Testis (tissue), 3 donors: ENCODE measurements around the gene ANKH. TPM values are rescaled to one million over a fixed set of nuclear protein-coding genes. Genes with fewer than 3 reads are reported as not detected.

Source experiments
- DNase-seq: peaks from one replicate; pipeline ENCODE4 v3.0.0-alpha.2; 2019
- H3K27ac ChIP-seq, 2 donors: fragments of 200-600 bp; sonication (generic); one replicate each; pipeline ENCODE4 v1.5.1; 2019
- H3K27me3 ChIP-seq: fragments of 200-600 bp; sonication (generic); one replicate; pipeline ENCODE4 v1.5.1; 2019
- H3K36me3 ChIP-seq: fragments of 200-600 bp; sonication (generic); one replicate; pipeline ENCODE4 v1.5.1; 2017; ENCODE audit warnings: low read depth; ENCODE audit errors: missing control alignments
- H3K4me1 ChIP-seq: fragments of 200-600 bp; sonication (generic); one replicate; pipeline ENCODE4 v1.5.1; 2019
- H3K4me3 ChIP-seq, 2 donors: fragments of 200-600 bp; sonication (generic); one replicate each; pipeline ENCODE4 v1.5.1; 2017 to 2019
- H3K9me3 ChIP-seq: fragments of 200-600 bp; sonication (generic); one replicate; pipeline ENCODE4 v1.5.1; 2017
- POLR2A ChIP-seq: fragments of 450-650 bp; IDR thresholded peaks from one replicate; pipeline ENCODE4 v1.6.1; 2017; ENCODE audit warnings: antibody characterized with exemption, mild to moderate bottlenecking, moderate library complexity
- WGBS, 2 donors: methylation state at CpG; one replicate each; pipeline ENCODE4 v1.1.5; 2018; 5-methylcytosine and 5-hydroxymethylcytosine counted together
- intact Hi-C: fragments of 100-400 bp; cut with DNase I; formaldehyde crosslinking; loops from one replicate; pipeline ENCODE4 v1.15.1; 2023; ENCODE audit warnings: low total_unique reads
- polyA plus RNA-seq: library from polyadenylated mRNA; stranded (reverse); fragments of 350-450 nt; fragmentation: Illumina TruSeq; extraction: RNeasy Lipid Tissue Mini Kit (QIAGEN cat#74804); gene quantifications from one replicate; pipeline ENCODE4 v1.2.3, GENCODE V29; 2014; ENCODE audit warnings: low read depth, low replicate concordance; ENCODE audit not compliant: insufficient read depth
- total RNA-seq, 2 donors: library from RNA; depleted of rRNA; stranded (reverse); fragments of >200 nt; gene quantifications; one replicate each; pipeline ENCODE4 v1.2.3, GENCODE V29; 2016
- TF ChIP-seq, protein P1 (sequence below), 3 experiments: fragments of 450-650 bp in 2 of 3; fragments of 200-600 bp in 1 of 3; sonication (generic) in 1 of 3; IDR thresholded peaks; one replicate each; pipeline ENCODE4 v1.5.1; 2016 to 2019; ENCODE audit warnings: antibody characterized with exemption in 3 of 3, mild to moderate bottlenecking in 2 of 3, moderate library complexity in 1 of 3

Gene ANKH
- total and polyA plus RNA-seq, 3 donors from 2014 or later = 14.3 to 16.2 (median 15.8) TPM

DNA sequence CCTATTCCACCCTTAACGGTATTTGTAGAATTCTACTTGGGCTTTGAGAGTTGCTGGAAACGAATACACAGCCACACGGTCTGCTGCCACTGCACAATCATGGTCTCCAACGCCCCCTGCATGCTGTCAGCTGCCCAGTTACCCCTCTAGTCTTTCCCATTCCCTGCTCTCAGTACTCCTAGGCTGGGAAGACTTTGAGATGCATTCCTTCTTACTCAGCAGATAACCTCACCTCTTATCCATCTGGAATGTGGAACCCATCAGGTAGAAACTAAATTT, 92.8 kb downstream of the ANKH start:
- no peak overlapping the region for H3K27ac ChIP-seq
- TF ChIP-seq, protein P1, sequence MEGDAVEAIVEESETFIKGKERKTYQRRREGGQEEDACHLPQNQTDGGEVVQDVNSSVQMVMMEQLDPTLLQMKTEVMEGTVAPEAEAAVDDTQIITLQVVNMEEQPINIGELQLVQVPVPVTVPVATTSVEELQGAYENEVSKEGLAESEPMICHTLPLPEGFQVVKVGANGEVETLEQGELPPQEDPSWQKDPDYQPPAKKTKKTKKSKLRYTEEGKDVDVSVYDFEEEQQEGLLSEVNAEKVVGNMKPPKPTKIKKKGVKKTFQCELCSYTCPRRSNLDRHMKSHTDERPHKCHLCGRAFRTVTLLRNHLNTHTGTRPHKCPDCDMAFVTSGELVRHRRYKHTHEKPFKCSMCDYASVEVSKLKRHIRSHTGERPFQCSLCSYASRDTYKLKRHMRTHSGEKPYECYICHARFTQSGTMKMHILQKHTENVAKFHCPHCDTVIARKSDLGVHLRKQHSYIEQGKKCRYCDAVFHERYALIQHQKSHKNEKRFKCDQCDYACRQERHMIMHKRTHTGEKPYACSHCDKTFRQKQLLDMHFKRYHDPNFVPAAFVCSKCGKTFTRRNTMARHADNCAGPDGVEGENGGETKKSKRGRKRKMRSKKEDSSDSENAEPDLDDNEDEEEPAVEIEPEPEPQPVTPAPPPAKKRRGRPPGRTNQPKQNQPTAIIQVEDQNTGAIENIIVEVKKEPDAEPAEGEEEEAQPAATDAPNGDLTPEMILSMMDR (IDR thresholded peaks at IDR 0.05) = no peak
- no peak for TF ChIP-seq POLR2A

DNA sequence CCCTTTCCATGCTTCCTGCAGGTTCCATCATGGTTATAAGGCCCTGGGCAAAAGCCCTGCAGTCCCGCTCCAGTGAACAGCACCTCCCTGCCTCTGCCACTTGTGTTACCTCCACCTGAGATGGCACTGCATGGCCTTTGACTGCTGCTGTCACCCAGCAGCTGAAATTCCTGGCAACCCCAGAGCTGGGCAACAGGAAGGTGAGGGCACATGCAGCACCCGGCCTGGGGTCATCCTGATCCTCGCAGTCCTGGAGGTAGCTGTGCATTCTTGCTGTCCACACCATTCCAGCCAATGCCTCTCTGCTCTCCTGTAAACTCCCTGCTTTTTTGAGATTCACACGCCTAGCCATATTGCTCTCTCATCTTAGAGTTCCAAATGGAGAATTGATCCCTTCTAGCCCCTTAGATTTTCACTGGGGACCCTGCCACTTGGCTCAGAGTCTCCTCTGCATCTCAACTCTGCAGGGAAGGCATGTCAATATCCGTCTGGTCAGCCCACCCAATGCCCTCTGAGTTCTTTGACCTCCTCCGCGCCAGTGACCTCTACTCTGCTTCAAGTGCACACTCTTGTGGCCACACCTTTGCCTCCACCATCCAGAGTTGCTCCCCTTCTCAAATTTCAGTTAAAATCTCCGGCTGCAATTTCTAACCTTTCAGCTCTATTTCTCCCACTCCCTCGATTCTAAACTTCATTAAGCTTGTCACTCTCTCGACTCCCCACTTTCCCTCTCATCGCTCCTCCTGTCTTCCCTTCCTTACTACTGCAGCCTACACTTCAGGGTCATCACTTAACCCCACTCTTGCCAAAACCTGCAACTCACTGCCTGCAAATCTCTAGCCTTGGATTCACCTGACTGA, 93.4 kb downstream of the ANKH start:
- H3K36me3 ChIP-seq = no peaks in the 10 kb centered on the region
- no peak for DNase-seq
- no peak overlapping the region for H3K27ac ChIP-seq
- H3K4me3 ChIP-seq = no peak overlapping the region
- H3K9me3 ChIP-seq = no peaks in the 10 kb centered on the region
- intact Hi-C loops = no loop called here
- TF ChIP-seq POLR2A = no peak
- TF ChIP-seq, protein P1 (IDR thresholded peaks at IDR 0.05) = no peak
- peaks cover 8% of the 10 kb centered on the region for H3K4me1 ChIP-seq
- H3K27me3 ChIP-seq = no peaks in the 10 kb centered on the region
- WGBS, 2 donors = 83 to 92% methylated on average over 8 to 11 of the region's 11 CpGs

More for the DNA sequence above, 92.8 kb downstream of the ANKH start:
- intact Hi-C loops = no loop called here
- 76 to 95% methylated on average over 4 of the region's 4 CpGs for WGBS, 2 donors
- H3K36me3 ChIP-seq = no peaks in the 10 kb centered on the region
- H3K27me3 ChIP-seq = no peaks in the 10 kb centered on the region
- no peak overlapping the region for H3K4me3 ChIP-seq
- DNase-seq = no peak
- peaks cover 8% of the 10 kb centered on the region for H3K4me1 ChIP-seq
- H3K9me3 ChIP-seq = no peaks in the 10 kb centered on the region

DNA sequence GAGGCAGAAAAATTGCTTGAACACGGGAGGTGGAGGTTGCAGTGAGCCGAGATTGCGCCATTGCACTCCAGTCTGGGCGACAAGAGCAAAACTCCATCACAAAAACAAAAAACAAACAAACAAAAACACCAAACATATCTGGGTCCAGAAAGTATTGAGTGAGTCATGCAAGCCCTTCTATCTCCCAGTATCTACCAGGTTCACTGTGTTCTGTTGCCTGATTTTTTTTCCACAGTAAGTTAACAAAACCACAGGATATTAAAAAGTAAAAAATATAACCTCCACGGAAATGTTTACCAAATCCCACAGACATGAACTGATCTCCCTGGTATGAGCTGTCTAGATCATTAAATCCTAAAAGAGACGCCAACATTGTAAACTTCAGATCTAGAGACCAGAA, 94.4 kb downstream of the ANKH start:
- H3K36me3 ChIP-seq = no peaks in the 10 kb centered on the region
- H3K27ac ChIP-seq = no peak overlapping the region
- H3K9me3 ChIP-seq = no peaks in the 10 kb centered on the region
- peaks cover 8% of the 10 kb centered on the region for H3K4me1 ChIP-seq
- DNase-seq = no peak
- 73 to 87% methylated on average over 6 of the region's 6 CpGs for WGBS, 2 donors
- no peak for TF ChIP-seq POLR2A
- TF ChIP-seq, protein P1 (IDR thresholded peaks at IDR 0.05) = no peak
- H3K27me3 ChIP-seq = no peaks in the 10 kb centered on the region
- intact Hi-C loops = no loop called here
- no peak overlapping the region for H3K4me3 ChIP-seq

DNA sequence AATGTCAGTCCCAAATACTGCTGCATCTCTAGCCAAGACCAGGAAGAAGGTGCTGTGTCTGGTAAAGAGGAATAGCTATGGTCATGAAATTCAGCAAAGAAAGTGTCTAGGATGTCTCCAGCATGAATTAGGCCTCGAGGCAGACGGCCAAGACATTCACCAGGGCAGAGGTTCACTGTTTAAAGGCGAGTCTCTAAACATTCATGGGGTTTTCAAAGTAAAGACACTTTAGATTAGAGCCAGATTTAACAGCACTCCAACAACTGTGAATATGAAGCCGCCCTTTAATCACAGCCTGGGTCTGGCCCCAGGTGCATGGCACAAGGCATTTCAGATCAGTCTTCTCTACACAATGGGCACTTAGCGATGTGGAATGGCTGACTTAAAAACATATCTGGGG, 95.0 kb downstream of the ANKH start:
- WGBS, 2 donors = 76 to 77% methylated on average over 5 of the region's 5 CpGs
- no peak for TF ChIP-seq POLR2A
- TF ChIP-seq, protein P1 (IDR thresholded peaks at IDR 0.05) = no peak
- Histone ChIP-seq H3K27me3 (no peaks in the 10 kb centered on the region), H3K9me3 (no peaks in the 10 kb centered on the region), H3K4me1 (peaks cover 8% of the 10 kb centered on the region), H3K27ac (no peak overlapping the region), H3K36me3 (no peaks in the 10 kb centered on the region), H3K4me3 (no peak overlapping the region)
- intact Hi-C loops = no loop called here
- no peak for DNase-seq

DNA sequence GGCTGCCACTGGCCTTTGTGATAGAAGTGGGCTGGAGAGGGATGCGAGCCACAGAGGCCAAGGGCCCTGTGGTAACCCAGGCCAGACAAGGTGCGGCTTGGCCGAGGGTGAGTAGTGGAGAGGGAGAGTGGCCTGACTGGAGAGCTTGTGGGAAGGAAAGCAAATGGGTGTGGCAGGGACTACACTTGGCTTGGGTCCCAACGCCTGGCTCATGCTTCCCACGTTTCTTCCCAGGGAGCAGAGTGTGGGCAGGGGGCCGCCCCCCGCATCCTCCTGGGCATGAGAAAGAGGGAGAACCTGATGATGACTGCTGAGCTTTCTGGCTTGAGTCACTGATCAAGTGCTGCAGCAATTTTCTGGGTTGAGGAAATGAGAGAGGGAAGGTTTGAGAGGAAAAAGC, 95.7 kb downstream of the ANKH start:
- no peak for DNase-seq
- TF ChIP-seq, protein P1 (IDR thresholded peaks at IDR 0.05) = no peak
- TF ChIP-seq POLR2A = no peak
- H3K4me1 ChIP-seq = peaks cover 8% of the 10 kb centered on the region
- WGBS, 2 donors = 79 to 82% methylated on average over 7 of the region's 7 CpGs
- no peaks in the 10 kb centered on the region for H3K27me3 ChIP-seq
- intact Hi-C loops = no loop called here
- H3K4me3 ChIP-seq = no peak overlapping the region
- no peaks in the 10 kb centered on the region for H3K9me3 ChIP-seq
- H3K36me3 ChIP-seq = no peaks in the 10 kb centered on the region
- H3K27ac ChIP-seq = no peak overlapping the region
